Gastroesophageal sphincter (tissue), 4 donors: Measurements from ENCODE around the gene CNN2. TPM values are rescaled to one million over a fixed set of nuclear protein-coding genes. Genes with fewer than 3 reads are reported as not detected.
"Not testable (repeated sequence)": the region's sequence is repeated elsewhere in the genome, so short reads cannot be mapped to it uniquely, and the experiment has no call there.

Experiments
- ATAC-seq: fragments of 150-250 bp; one replicate; pipeline ENCODE4 v1.9.1; 2016; ENCODE audit warnings: mild to moderate bottlenecking, moderate library complexity
- H3K27ac ChIP-seq, 4 donors: fragments of 200-600 bp; sonication (generic) in 3 of 4; 1 replicate in 3 of 4; 2 replicates in 1 of 4; pipeline ENCODE4 v1.5.1; 2016 to 2019
- H3K27me3 ChIP-seq: fragments of 200-600 bp; sonication (generic); one replicate; pipeline ENCODE4 v1.5.1; 2019
- H3K36me3 ChIP-seq, 2 donors: fragments of 200-600 bp; sonication (generic); one replicate each; pipeline ENCODE4 v1.5.1; 2019; ENCODE audit warnings: control low read depth in 1 of 2
- H3K4me1 ChIP-seq, 3 donors: fragments of 200-600 bp; sonication (generic); 1 replicate in 2 of 3; 2 replicates in 1 of 3; pipeline ENCODE4 v1.5.1; 2016 to 2019; ENCODE audit warnings: control low read depth in 2 of 3
- H3K4me3 ChIP-seq, 2 donors: fragments of 200-600 bp; sonication (generic); one replicate each; pipeline ENCODE4 v1.5.1; 2019; ENCODE audit warnings: mild to moderate bottlenecking in 1 of 2, moderate library complexity in 1 of 2
- H3K9me3 ChIP-seq, 3 donors: fragments of 200-600 bp; sonication (generic); one replicate each; pipeline ENCODE4 v1.5.1; 2017 to 2019; ENCODE audit warnings: control low read depth in 2 of 3
- CTCF ChIP-seq, 4 experiments: fragments of 200-600 bp in 2 of 4; fragments of 450-650 bp in 2 of 4; sonication (generic) in 1 of 4; IDR thresholded peaks; one replicate each; pipeline ENCODE4 v1.5.1; 2017 to 2019; ENCODE audit warnings: antibody characterized with exemption in 4 of 4, mild to moderate bottlenecking in 2 of 4, moderate library complexity in 2 of 4
- EP300 ChIP-seq: sonication (generic); formaldehyde crosslinking; IDR thresholded peaks from one replicate; pipeline ENCODE4 v1.6.1; 2017; ENCODE audit warnings: antibody characterized with exemption, mild to moderate bottlenecking
- POLR2A ChIP-seq, 2 donors: fragments of 450-650 bp; IDR thresholded peaks; one replicate each; pipeline ENCODE4 v1.6.1; 2017; ENCODE audit warnings: antibody characterized with exemption in 2 of 2, mild to moderate bottlenecking in 2 of 2, moderate library complexity in 1 of 2
- POLR2AphosphoS5 ChIP-seq: sonication (generic); formaldehyde crosslinking; IDR thresholded peaks from one replicate; pipeline ENCODE4 v1.6.1; 2017; ENCODE audit warnings: antibody characterized with exemption
- WGBS, 2 donors: methylation state at CpG; one replicate each; pipeline ENCODE4 v1.1.5; 2018; ENCODE audit warnings: low coverage in 1 of 2; 5-methylcytosine and 5-hydroxymethylcytosine counted together
- total RNA-seq, 4 donors: library from RNA; depleted of rRNA; stranded (reverse); fragments of >200 nt; gene quantifications; one replicate each; pipeline ENCODE4 v1.1.0, GENCODE V29; 2016

Gene CNN2
- total RNA-seq, 4 donors from 2014 or later: 52.9 to 103 (median 75.2) TPM

DNA sequence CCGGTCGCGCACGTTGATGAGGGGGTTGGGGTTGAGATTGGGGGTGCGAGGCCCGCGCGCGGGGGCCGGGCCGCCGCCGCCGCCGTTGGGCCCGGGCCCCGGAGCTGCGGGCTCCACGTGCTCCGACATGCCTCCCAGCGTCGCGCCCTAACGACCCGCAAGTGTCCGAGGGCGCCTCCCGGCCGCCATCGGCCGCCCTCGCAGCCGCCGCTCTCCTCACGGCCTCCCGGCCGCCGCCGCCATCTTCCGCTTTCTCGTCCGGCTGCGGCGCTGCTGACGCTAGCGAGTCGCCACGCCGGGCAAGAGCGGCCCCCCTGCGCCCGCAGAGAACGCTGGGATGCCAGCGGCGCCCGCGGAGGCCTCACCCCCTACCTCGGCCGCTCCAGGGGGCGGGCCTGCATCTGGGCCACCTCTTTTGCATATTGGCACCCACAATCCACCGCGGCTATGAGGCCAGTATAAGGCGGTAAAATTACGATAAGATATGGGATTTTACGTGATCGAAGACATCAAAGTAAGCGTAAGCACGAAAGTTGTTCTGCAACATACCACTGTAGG, 5.5 kb upstream of the CNN2 start, which contains the start of gene TMEM259:
TMEM259 (minus strand) TSS at position 256 of the 558 bp plus-strand sequence; CDS start at position 129, 127 bp downstream.
- Histone ChIP-seq H3K27ac (peak within 1 kb of the TSS; percentile 98 to 99 (median 99)), H3K9me3 (no peaks in the 10 kb centered on the region), H3K4me3 (peak within 1 kb of the TSS; percentile 73 to 85), H3K4me1 (peaks cover 0 to 72% (median 49%) of the 10 kb centered on the region in 3 donors), H3K36me3 (peaks cover 0 to 5% of the 10 kb centered on the region in 2 donors), H3K27me3 (no peaks in the 10 kb centered on the region)
- WGBS, 2 donors: 0 to 2% methylated on average over 4 to 6 of the region's 68 CpGs
- ATAC-seq: peak; percentile 92
- peak; percentile 63 for TF ChIP-seq POLR2AphosphoS5
- TF ChIP-seq POLR2A (IDR thresholded peaks at IDR 0.05): peak; percentile 77 to 87
- peak in 2 of 4 experiments; percentile 9 to 29 for TF ChIP-seq CTCF (IDR thresholded peaks at IDR 0.05)
- TF ChIP-seq EP300: no peak

DNA sequence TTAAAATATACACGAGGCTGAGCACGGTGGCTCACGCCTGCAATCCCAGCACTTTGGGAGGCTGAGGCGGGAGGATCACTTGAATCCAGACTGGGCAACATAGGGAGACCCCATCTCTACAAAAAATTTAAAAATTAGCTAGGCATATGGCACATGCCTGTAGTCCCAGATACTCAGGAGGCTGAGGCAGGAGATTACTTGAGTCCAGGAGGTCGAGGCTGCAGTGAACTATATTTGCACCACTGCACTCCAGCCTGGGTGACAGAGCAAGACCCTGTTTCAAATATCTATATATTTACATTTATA, 2.6 kb upstream of the CNN2 start:
- H3K27ac ChIP-seq: peak overlapping the region in 2 of 4 donors; percentile 99

DNA sequence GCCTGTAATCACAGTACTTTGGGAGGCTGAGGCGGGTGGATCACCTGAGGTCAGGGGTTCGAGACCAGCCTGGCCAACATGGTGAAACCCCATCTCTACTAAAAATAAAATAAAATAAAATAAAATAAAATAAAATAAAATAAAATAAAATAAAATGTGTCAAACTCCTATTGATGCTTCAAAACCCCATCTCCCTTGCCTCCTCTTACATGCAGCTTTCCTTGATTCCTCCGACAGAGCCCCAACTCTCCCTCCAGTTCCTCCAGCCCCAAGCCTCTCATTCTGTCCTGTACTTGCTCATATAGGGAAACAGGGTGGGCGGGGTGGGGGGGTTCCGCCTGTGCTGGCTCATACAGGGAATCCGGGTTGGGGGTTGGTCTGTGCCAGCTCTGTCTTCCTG, 1.3 kb upstream of the CNN2 start:
- not testable (repeated sequence) for H3K9me3 ChIP-seq, ATAC-seq, H3K4me3 ChIP-seq, H3K27me3 ChIP-seq, H3K36me3 ChIP-seq
- Histone ChIP-seq H3K27ac (peak overlapping the region; percentile 96 to 99 (median 98)), H3K4me1 (peaks cover 0 to 72% (median 20%) of the 10 kb centered on the region in 3 donors)
- 79 to 100% methylated on average over 1 to 6 of the region's 6 CpGs for WGBS, 2 donors

More for the DNA sequence above, 2.6 kb upstream of the CNN2 start:
- peaks cover 0 to 72% (median 25%) of the 10 kb centered on the region in 3 donors for H3K4me1 ChIP-seq
- not testable (repeated sequence) for H3K36me3 ChIP-seq, H3K9me3 ChIP-seq, H3K27me3 ChIP-seq, H3K4me3 ChIP-seq, ATAC-seq
- 73 to 79% methylated on average over 5 of the region's 5 CpGs for WGBS, 2 donors

- Histone ChIP-seq H3K36me3 (peaks cover 0 to 13% of the 10 kb centered on the region in 2 donors), H3K4me3 (peak overlapping the region; percentile 82 to 95), H3K27ac (peak overlapping the region; percentile 96 to 99 (median 98)), H3K27me3 (peaks cover 4% of the 10 kb centered on the region), H3K9me3 (no peaks in the 10 kb centered on the region), H3K4me1 (peaks cover 0 to 74% (median 16%) of the 10 kb centered on the region in 3 donors)
- ATAC-seq: no peak
- no peak for TF ChIP-seq POLR2A (IDR thresholded peaks at IDR 0.05)
- 0 to 2% methylated on average over 9 to 10 of the region's 36 CpGs for WGBS, 2 donors
These were observed 608 bp downstream of the CNN2 start for GRCh38 chr19:1026783-1027649.

DNA sequence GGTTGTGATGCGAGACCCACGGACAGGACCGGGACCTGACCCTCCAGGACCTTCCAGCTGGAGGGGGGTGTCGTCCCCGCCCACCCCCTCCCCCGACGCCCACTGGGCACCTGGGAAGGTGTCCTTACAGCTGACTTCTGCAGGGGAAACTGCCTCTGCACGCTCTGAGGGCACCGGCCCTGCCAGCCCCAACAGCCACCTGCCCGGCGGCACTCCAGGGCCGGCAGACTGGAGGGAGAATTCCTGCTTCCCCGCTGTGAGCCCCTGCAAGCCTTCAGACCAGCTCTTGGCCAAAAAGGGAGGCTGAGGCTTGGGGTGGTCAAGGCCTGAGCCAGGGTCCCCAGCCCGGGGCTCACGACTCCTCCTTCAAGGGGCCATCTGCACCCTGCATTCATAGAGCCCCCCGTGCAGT, 1.2 kb downstream of the CNN2 start:
- peaks cover 0 to 19% of the 10 kb centered on the region in 2 donors for H3K36me3 ChIP-seq
- H3K9me3 ChIP-seq: no peaks in the 10 kb centered on the region
- peaks cover 0 to 67% (median 12%) of the 10 kb centered on the region in 3 donors for H3K4me1 ChIP-seq
- peak overlapping the region; percentile 96 to 99 (median 98) for H3K27ac ChIP-seq
- no peak for ATAC-seq
- H3K27me3 ChIP-seq: peaks cover 4% of the 10 kb centered on the region
- WGBS, 2 donors: no CpG with 5 or more reads among the region's 16 CpGs
- peak overlapping the region; percentile 82 to 95 for H3K4me3 ChIP-seq
- TF ChIP-seq CTCF (IDR thresholded peaks at IDR 0.05) (no peak), POLR2AphosphoS5 (no peak), POLR2A (IDR thresholded peaks at IDR 0.05) (no peak), EP300 (no peak)

- TF ChIP-seq EP300: no peak
- TF ChIP-seq POLR2A (IDR thresholded peaks at IDR 0.05): no peak
- no peak for TF ChIP-seq CTCF (IDR thresholded peaks at IDR 0.05)
- peak; percentile 61 for TF ChIP-seq POLR2AphosphoS5
- Histone ChIP-seq H3K27me3 (peaks cover 4% of the 10 kb centered on the region), H3K4me3 (peak overlapping the region; percentile 82 to 95), H3K27ac (peak overlapping the region; percentile 96 to 99 (median 98)), H3K4me1 (peaks cover 0 to 61% (median 12%) of the 10 kb centered on the region in 3 donors), H3K9me3 (no peaks in the 10 kb centered on the region), H3K36me3 (peaks cover 0 to 26% of the 10 kb centered on the region in 2 donors)
- ATAC-seq: peak; percentile 61
- WGBS, 2 donors: 4% methylated on average over 9 of the region's 58 CpGs; no CpG with 5 or more reads in 1 of the 2 donors
These were observed 1.9 kb downstream of the CNN2 start for GRCh38 chr19:1028062-1028926.
